Lower leg skin (tissue), 4 donors: ENCODE measurements around the gene DICER1. TPM values are rescaled to one million over a fixed set of nuclear protein-coding genes. Genes with fewer than 3 reads are reported as not detected.

Experiments used
- DNase-seq, 2 donors: peaks; one replicate each; pipeline ENCODE4 v3.0.0-alpha.2; 2019; ENCODE audit warnings: low spot score in 2 of 2
- H3K4me3 ChIP-seq: fragments of 200-600 bp; sonication (generic); 2 replicates; pipeline ENCODE4 v1.5.1; 2017; ENCODE audit warnings: mild to moderate bottlenecking, low read depth; ENCODE audit not compliant: poor library complexity, severe bottlenecking
- POLR2A ChIP-seq, 2 donors: fragments of 450-650 bp; IDR thresholded peaks; one replicate each; pipeline ENCODE4 v1.6.1; 2016 to 2017; ENCODE audit warnings: antibody characterized with exemption in 2 of 2, mild to moderate bottlenecking in 1 of 2, moderate library complexity in 1 of 2
- WGBS, 2 donors: methylation state at CpG; one replicate each; pipeline ENCODE4 v1.1.5; 2018; 5-methylcytosine and 5-hydroxymethylcytosine counted together
- intact Hi-C: fragments of 100-400 bp; cut with DNase I; formaldehyde crosslinking; loops from one replicate; pipeline ENCODE4 v1.15.0; 2023; ENCODE audit warnings: low total_unique reads
- total RNA-seq, 4 donors: library from RNA; depleted of rRNA; stranded (reverse); fragments of >200 nt; gene quantifications; one replicate each; pipeline ENCODE4 v1.1.0, GENCODE V29; 2016
- TF ChIP-seq, protein P1 (sequence below), 3 donors: fragments of 450-650 bp; IDR thresholded peaks; one replicate each; pipeline ENCODE4 v1.5.1; 2016; ENCODE audit warnings: antibody characterized with exemption in 3 of 3, mild to moderate bottlenecking in 3 of 3, moderate library complexity in 2 of 3

Gene DICER1
- total RNA-seq, 4 donors from 2014 or later = 32.8 to 70.4 (median 45.0) TPM

DNA sequence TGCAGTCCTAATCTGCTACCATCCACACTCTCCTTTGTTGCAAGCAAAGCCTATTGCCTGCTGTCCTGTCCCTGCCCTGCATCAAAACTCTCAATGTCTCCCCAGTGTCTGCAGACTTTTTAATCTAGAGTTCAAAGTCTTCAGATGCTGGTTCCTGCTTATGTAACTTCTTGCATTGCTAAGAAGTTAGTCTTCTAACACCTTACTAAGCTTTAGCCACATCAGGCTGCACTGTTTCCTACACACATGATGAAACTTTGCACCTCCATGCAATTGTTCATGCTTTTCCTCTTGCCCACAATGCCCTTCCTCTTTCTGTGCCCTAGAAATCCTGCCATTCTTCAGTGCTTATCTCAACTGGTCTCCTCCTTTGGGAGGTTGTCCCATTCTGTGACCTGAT is 16.2 kb upstream of the DICER1 start:
- H3K4me3 ChIP-seq = no peak overlapping the region
- DNase-seq = no peak
- intact Hi-C loops = no loop called here
- TF ChIP-seq, protein P1, sequence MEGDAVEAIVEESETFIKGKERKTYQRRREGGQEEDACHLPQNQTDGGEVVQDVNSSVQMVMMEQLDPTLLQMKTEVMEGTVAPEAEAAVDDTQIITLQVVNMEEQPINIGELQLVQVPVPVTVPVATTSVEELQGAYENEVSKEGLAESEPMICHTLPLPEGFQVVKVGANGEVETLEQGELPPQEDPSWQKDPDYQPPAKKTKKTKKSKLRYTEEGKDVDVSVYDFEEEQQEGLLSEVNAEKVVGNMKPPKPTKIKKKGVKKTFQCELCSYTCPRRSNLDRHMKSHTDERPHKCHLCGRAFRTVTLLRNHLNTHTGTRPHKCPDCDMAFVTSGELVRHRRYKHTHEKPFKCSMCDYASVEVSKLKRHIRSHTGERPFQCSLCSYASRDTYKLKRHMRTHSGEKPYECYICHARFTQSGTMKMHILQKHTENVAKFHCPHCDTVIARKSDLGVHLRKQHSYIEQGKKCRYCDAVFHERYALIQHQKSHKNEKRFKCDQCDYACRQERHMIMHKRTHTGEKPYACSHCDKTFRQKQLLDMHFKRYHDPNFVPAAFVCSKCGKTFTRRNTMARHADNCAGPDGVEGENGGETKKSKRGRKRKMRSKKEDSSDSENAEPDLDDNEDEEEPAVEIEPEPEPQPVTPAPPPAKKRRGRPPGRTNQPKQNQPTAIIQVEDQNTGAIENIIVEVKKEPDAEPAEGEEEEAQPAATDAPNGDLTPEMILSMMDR (IDR thresholded peaks at IDR 0.05) = no peak
- TF ChIP-seq POLR2A (IDR thresholded peaks at IDR 0.05) = no peak

DNA sequence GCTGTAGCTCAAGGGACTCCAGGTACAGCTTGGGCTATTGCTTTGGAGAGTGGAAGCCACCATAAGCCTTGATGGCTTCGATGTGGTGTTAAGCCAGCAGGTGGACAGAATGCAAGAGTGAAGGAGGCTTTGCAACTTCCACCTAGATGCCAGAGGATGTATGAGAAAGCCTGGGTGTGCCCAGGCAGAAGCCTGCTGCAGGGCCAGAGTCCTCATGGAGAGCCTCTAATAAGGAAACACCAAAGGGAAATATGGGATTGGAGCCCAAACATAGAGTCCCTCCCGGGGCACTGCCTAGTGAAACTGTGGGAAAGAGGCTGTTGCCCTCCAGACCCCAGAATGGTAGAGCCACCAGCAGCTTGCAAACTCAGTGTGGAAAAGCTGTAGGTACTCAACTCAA is 9.8 kb upstream of the DICER1 start:
- intact Hi-C loops = no loop called here
- DNase-seq = no peak
- H3K4me3 ChIP-seq = no peak overlapping the region
- TF ChIP-seq, protein P1 (IDR thresholded peaks at IDR 0.05) = no peak
- no peak for TF ChIP-seq POLR2A (IDR thresholded peaks at IDR 0.05)
- 94 to 100% methylated on average over 2 of the region's 2 CpGs for WGBS, 2 donors

DNA sequence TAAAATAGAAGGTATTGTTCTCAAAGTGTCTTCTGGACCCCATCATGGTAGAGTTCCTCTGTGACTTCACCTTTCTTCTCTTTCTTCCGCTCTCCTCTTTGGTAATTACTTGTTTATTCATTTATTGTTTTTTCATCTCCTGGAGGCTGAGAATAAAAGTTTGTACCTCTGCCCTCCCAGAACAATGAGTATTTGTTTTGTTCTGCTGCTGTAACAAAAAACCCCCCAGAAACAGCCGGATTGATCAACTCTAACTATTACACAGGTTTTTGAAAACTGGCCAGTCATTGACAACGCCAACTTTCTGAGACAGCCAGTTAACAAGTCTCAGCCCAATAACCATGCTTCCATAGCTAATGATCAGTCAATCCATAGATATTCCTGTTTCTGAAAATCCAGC is 8.2 kb upstream of the DICER1 start:
- intact Hi-C loops = no loop called here
- no peak overlapping the region for H3K4me3 ChIP-seq
- 91 to 93% methylated on average over 3 of the region's 3 CpGs for WGBS, 2 donors
- DNase-seq = no peak
- TF ChIP-seq POLR2A (IDR thresholded peaks at IDR 0.05) = no peak
- TF ChIP-seq, protein P1 (IDR thresholded peaks at IDR 0.05) = no peak

DNA sequence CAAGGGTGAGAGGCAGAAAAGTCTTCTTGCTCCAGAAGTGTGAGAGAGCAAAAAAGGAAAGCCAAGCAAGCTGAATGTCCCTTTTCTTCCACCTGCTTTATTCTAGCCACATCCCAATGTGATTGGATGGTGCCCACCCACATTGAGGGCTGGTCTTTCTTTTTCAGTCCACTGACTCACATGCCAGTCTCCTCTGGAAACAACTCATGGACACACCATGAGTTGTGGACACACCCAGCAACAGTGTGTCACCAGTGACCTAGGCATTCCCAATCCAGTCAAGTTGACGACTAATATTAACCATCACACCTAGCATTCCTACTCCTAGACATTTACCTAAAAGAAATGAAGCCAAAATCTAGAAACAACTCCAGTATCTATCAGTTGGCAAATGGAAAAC is 7.2 kb upstream of the DICER1 start:
- no peak overlapping the region for H3K4me3 ChIP-seq
- no peak for TF ChIP-seq POLR2A (IDR thresholded peaks at IDR 0.05)
- TF ChIP-seq, protein P1 (IDR thresholded peaks at IDR 0.05) = no peak
- intact Hi-C loops = no loop called here
- DNase-seq = no peak
- WGBS, 2 donors = 86 to 94% methylated on average over 1 of the region's 1 CpG

DNA sequence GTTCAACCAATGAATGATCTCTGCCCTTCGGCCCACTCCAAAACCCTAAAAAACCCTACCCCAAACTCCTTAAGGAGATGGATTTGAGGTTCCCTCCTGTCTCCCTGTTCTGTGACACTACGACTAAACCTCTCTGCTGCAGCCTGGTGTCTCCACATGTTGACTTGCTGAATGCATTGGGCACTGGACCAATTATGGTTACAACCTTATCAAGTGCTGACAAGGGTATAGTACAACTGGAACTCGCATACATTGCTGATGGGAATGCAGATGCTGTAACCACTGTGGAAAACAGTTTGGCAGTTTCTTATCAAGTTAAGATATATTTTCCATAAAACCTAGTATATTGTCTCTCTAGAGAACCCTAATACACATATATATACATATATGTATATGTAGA is 6.3 kb upstream of the DICER1 start:
- no peak for DNase-seq
- no peak overlapping the region for H3K4me3 ChIP-seq
- TF ChIP-seq, protein P1 (IDR thresholded peaks at IDR 0.05) = no peak
- TF ChIP-seq POLR2A (IDR thresholded peaks at IDR 0.05) = no peak
- WGBS, 2 donors = 80 to 81% methylated on average over 3 of the region's 3 CpGs
- intact Hi-C loops = no loop called here

DNA sequence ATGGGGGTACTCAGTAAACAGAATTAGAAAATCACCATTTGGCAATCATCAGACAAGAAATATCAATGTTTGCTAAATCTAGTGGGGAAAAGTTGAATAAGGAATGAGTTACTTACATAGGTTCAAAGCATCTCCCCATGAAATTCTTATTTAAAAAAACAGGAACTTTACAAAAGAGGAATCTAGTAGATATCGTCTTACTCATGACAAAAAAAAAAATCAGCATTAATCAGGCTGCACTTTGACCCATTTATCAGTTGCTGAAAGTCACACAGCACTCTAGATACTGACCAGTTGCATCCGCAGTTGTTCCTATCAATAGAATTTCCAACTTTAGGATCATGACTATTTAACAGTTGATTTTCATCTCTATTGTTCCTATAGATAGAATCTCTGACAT is 5.8 kb upstream of the DICER1 start:
- DNase-seq = no peak
- 79 to 84% methylated on average over 2 of the region's 2 CpGs for WGBS, 2 donors
- no peak for TF ChIP-seq POLR2A (IDR thresholded peaks at IDR 0.05)
- TF ChIP-seq, protein P1 (IDR thresholded peaks at IDR 0.05) = no peak
- no peak overlapping the region for H3K4me3 ChIP-seq
- intact Hi-C loops = no loop called here
